Thymus (tissue), 11 donors: Measurements from ENCODE around the gene SEPSECS. TPM values are rescaled to one million over a fixed set of nuclear protein-coding genes. Genes with fewer than 3 reads are reported as not detected.
A peak's percentile ranks its signal among the peaks of the same experiment; 100 is the strongest.

Experiments
- DNase-seq, 9 donors: peaks; one replicate each; pipeline ENCODE4 v3.0.0-alpha.2; 2013; ENCODE audit warnings: low spot score in 9 of 9, low read depth in 6 of 9, missing footprints in 1 of 9
- H3K27ac ChIP-seq, 2 donors: one replicate each; pipeline ENCODE4 v1.5.1; 2013; ENCODE audit warnings: control low read depth in 1 of 2, low read depth in 1 of 2, low read length in 1 of 2, mild to moderate bottlenecking in 1 of 2, moderate library complexity in 1 of 2
- H3K27me3 ChIP-seq, 2 donors: one replicate each; pipeline ENCODE4 v1.5.1; 2013; ENCODE audit warnings: low read length in 1 of 2; ENCODE audit not compliant: control insufficient read depth in 2 of 2, insufficient read depth in 1 of 2
- H3K36me3 ChIP-seq, 2 donors: one replicate each; pipeline ENCODE4 v1.5.1; 2013; ENCODE audit warnings: low read length in 1 of 2, mild to moderate bottlenecking in 1 of 2, moderate library complexity in 1 of 2; ENCODE audit not compliant: control insufficient read depth in 2 of 2, insufficient read depth in 2 of 2
- H3K4me1 ChIP-seq, 2 donors: one replicate each; pipeline ENCODE4 v1.5.1; 2013; ENCODE audit warnings: low read length in 2 of 2; ENCODE audit not compliant: control insufficient read depth in 2 of 2, insufficient read depth in 2 of 2
- H3K4me3 ChIP-seq, 2 donors: one replicate each; pipeline ENCODE4 v1.5.1; 2013; ENCODE audit warnings: low read length in 2 of 2, control low read depth in 1 of 2, mild to moderate bottlenecking in 1 of 2
- H3K9me3 ChIP-seq, 2 donors: one replicate each; pipeline ENCODE4 v1.5.1; 2013; ENCODE audit warnings: low read length in 1 of 2, mild to moderate bottlenecking in 1 of 2; ENCODE audit not compliant: control insufficient read depth in 2 of 2, insufficient read depth in 1 of 2
- WGBS: extraction: QIAGEN DNeasy Blood & Tissue Kit; methylation state at CpG from one replicate; pipeline ENCODE4 v1.1.7; 2013; 5-methylcytosine and 5-hydroxymethylcytosine counted together
- polyA plus RNA-seq: library from polyadenylated mRNA; stranded (reverse); fragments of 200-250 nt; gene quantifications from one replicate; pipeline ENCODE4 v1.2.3, GENCODE V29; 2013
- total RNA-seq: library from RNA; stranded (reverse); fragments of 120-200 nt; gene quantifications from one replicate; pipeline ENCODE4 v1.2.4, GENCODE V29; 2013
- donor health status: healthy.

Gene SEPSECS
- total and polyA plus RNA-seq, 2 donors: 14.5 to 15.8 TPM

- no peak overlapping the region for H3K4me3 ChIP-seq
- WGBS: 27% methylated on average over 3 of the region's 3 CpGs
- H3K9me3 ChIP-seq: no peaks in the 10 kb centered on the region
- DNase-seq: peak in 8 of 9 donors; percentile 19 to 70 (median 48)
- H3K27ac ChIP-seq: peak overlapping the region; percentile 50 to 71
- H3K36me3 ChIP-seq: peaks cover 0 to 5% of the 10 kb centered on the region in 2 donors
- no peaks in the 10 kb centered on the region for H3K27me3 ChIP-seq
- H3K4me1 ChIP-seq: peaks cover 8 to 16% of the 10 kb centered on the region in 2 donors
Observed at GRCh38 chr4:25178838-25179261, 18.6 kb upstream of the SEPSECS start.

DNA sequence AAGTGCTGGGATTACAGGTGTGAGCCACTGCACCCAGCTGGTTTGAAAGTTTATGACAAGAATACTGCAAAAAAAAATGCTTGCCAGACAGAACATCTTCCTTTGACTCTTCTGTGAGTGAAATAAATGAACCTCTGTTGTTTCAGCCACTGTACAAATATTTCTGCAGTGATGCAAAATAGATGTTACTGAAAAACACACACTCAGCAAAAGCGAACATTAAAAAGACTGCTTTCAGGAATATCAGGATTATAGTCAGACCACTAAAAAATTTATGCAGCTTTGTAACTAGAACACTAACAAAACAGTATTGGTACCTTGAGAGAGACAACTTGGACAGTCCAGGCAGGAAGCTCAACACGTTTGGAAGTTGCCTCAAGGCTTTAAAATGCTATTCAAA, 16.9 kb upstream of the SEPSECS start:
- peaks cover 8 to 13% of the 10 kb centered on the region in 2 donors for H3K4me1 ChIP-seq
- H3K27ac ChIP-seq: no peak overlapping the region
- no peaks in the 10 kb centered on the region for H3K27me3 ChIP-seq
- no peaks in the 10 kb centered on the region for H3K9me3 ChIP-seq
- 96% methylated on average over 2 of the region's 2 CpGs for WGBS
- H3K36me3 ChIP-seq: peaks cover 0 to 5% of the 10 kb centered on the region in 2 donors
- no peak overlapping the region for H3K4me3 ChIP-seq
- DNase-seq: no peak

- peaks cover 5 to 13% of the 10 kb centered on the region in 2 donors for H3K4me1 ChIP-seq
- 96% methylated on average over 3 of the region's 3 CpGs for WGBS
- H3K36me3 ChIP-seq: peaks cover 3 to 11% of the 10 kb centered on the region in 2 donors
- H3K4me3 ChIP-seq: no peak overlapping the region
- no peaks in the 10 kb centered on the region for H3K27me3 ChIP-seq
- H3K27ac ChIP-seq: no peak overlapping the region
- no peak for DNase-seq
- H3K9me3 ChIP-seq: no peaks in the 10 kb centered on the region
Observed at GRCh38 chr4:25174674-25175073, 14.4 kb upstream of the SEPSECS start.

DNA sequence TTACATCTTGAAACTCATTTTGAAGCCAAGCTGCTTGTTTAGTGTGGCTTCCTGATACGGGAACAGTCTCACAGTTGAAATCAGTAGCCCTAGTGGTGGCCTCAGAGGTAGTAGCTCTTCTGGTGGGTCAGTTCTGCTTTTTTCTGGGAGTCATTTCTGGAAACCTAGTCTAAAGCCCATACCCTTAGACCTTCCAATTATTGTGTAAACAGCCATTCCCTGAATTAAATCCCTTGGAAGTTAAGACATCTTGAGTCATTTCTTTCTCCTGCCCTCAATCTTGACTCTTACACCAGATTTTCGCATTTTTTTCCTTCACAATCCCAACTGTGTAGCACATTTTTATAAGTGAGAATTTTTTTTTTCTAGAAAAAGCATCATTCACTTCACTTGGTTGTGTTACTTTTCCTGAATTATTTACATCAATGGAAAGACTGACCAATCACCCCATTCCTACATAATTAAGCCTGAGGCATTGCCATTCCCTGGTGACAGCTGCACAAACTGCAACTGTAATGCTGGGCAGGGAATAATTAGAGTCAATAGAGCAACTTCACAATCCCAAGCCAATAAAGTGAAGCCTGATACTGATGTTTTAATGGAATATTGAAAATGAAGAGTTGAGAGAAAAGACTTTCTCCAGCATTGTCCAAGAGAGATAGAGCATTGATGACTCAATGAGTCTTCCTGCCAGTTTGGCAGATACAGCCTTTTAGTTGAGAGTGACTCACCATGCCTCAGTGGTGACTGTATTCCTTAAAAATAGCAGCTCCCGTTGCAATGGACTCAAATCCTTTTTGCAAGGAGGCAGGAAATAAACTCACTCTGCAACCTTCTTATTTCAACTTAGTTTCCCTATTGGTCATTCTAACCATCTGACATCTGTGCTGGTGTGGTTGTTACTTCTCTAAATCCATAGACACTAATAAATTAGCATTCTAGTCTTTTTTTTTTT, 13.0 kb upstream of the SEPSECS start:
- 93% methylated on average over 3 of the region's 3 CpGs for WGBS
- no peak for DNase-seq
- Histone ChIP-seq H3K36me3 (peaks cover 3 to 11% of the 10 kb centered on the region in 2 donors), H3K27ac (peak overlapping the region in 1 of 2 donors; percentile 13), H3K27me3 (no peaks in the 10 kb centered on the region), H3K4me3 (no peak overlapping the region), H3K4me1 (peaks cover 0 to 5% of the 10 kb centered on the region in 2 donors), H3K9me3 (no peaks in the 10 kb centered on the region)

GRCh38 chr4:25171201-25171865, 11.1 kb upstream of the SEPSECS start:
- no peak for DNase-seq
- H3K36me3 ChIP-seq: peaks cover 4 to 11% of the 10 kb centered on the region in 2 donors
- H3K27me3 ChIP-seq: no peaks in the 10 kb centered on the region
- H3K4me1 ChIP-seq: no peaks in the 10 kb centered on the region
- H3K4me3 ChIP-seq: no peak overlapping the region
- H3K9me3 ChIP-seq: no peaks in the 10 kb centered on the region
- no peak overlapping the region for H3K27ac ChIP-seq
- WGBS: 97% methylated on average over 11 of the region's 11 CpGs

- no peaks in the 10 kb centered on the region for H3K4me1 ChIP-seq
- no peaks in the 10 kb centered on the region for H3K9me3 ChIP-seq
- peaks cover 7 to 10% of the 10 kb centered on the region in 2 donors for H3K36me3 ChIP-seq
- no peak overlapping the region for H3K27ac ChIP-seq
- no peak overlapping the region for H3K4me3 ChIP-seq
- H3K27me3 ChIP-seq: no peaks in the 10 kb centered on the region
- no peak for DNase-seq
Observed at GRCh38 chr4:25169446-25169845, 9.2 kb upstream of the SEPSECS start.

DNA sequence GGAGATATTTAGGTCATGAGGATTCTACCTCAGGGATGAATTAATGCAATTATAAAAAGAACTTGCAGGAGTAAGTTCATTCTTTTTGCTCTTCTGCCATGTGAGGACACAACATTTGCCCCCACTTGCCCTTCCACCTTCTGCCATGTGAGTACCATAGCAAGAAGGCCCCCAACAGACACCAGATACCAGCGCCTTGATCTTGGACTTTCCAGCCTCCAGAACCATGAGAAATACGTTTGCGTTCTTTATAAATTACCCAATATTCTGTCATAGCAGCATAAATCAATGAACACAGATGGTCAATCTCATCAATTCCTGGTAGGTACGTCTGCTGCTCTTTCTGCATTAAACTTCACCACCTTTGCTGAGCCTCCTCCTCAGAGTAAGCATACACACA, 5.7 kb upstream of the SEPSECS start:
- Histone ChIP-seq H3K27ac (no peak overlapping the region), H3K4me3 (no peak overlapping the region), H3K4me1 (peaks cover 6 to 8% of the 10 kb centered on the region in 2 donors), H3K9me3 (no peaks in the 10 kb centered on the region), H3K36me3 (peaks cover 7 to 14% of the 10 kb centered on the region in 2 donors), H3K27me3 (no peaks in the 10 kb centered on the region)
- DNase-seq: no peak
- 98% methylated on average over 4 of the region's 4 CpGs for WGBS

GRCh38 chr4:25163196-25163595, 2.9 kb upstream of the SEPSECS start:
- H3K27me3 ChIP-seq: no peaks in the 10 kb centered on the region
- peaks cover 8 to 9% of the 10 kb centered on the region in 2 donors for H3K4me1 ChIP-seq
- 100% methylated on average over 1 of the region's 1 CpG for WGBS
- no peaks in the 10 kb centered on the region for H3K9me3 ChIP-seq
- no peak overlapping the region for H3K27ac ChIP-seq
- no peak for DNase-seq
- H3K4me3 ChIP-seq: no peak overlapping the region
- H3K36me3 ChIP-seq: peaks cover 3 to 11% of the 10 kb centered on the region in 2 donors

DNA sequence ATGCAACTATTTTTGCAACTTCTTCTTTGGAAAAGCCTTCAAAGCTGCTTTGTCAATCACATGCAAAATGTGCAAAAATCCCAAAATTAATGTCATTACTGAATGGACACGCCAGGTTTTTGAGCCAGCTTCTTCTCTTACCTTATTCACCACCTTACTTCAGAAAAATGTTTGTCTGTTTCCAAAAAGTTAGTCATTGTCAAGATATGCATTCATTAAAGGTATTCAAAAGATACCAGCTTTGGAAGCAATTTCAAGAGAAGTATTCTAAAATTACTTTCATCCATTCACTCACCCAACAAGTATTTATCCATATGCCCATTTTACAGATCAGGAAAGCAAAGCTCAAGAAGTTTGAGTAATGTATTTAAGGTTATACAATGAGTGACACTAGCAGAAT, 2.3 kb upstream of the SEPSECS start:
- Histone ChIP-seq H3K27ac (no peak overlapping the region), H3K4me3 (no peak overlapping the region), H3K4me1 (peaks cover 8 to 9% of the 10 kb centered on the region in 2 donors), H3K27me3 (no peaks in the 10 kb centered on the region), H3K36me3 (peaks cover 3 to 11% of the 10 kb centered on the region in 2 donors), H3K9me3 (no peaks in the 10 kb centered on the region)
- WGBS: 99% methylated on average over 1 of the region's 1 CpG
- DNase-seq: no peak
